Esophagus squamous epithelium (tissue), 5 donors: ENCODE results near the gene MVB12A. TPM values are rescaled to one million over a fixed set of nuclear protein-coding genes. Genes with fewer than 3 reads are reported as not detected.

Experiments
- DNase-seq: peaks from one replicate; lab custom pipeline; 2025; lab: John Stamatoyannopoulos, UW
- H3K27ac ChIP-seq, 4 donors: fragments of 200-600 bp; sonication (generic); one replicate each; pipeline ENCODE4 v1.5.1; 2016 to 2019; ENCODE audit warnings: mild to moderate bottlenecking in 1 of 4
- H3K27me3 ChIP-seq, 4 donors: fragments of 200-600 bp; sonication (generic); 1 replicate in 3 of 4; 2 replicates in 1 of 4; pipeline versions ENCODE4 v1.5.1 to v1.6.0; 2017 to 2021; ENCODE audit warnings: antibody characterized with exemption in 1 of 4
- H3K36me3 ChIP-seq, 3 donors: fragments of 200-600 bp; sonication (generic); one replicate each; pipeline ENCODE4 v1.5.1; 2016 to 2019
- H3K4me1 ChIP-seq, 3 donors: fragments of 200-600 bp; sonication (generic); one replicate each; pipeline ENCODE4 v1.5.1; 2017 to 2019
- H3K4me3 ChIP-seq, 4 donors: fragments of 200-600 bp; sonication (generic); 1 replicate in 3 of 4; 2 replicates in 1 of 4; pipeline ENCODE4 v1.5.1; 2016 to 2019; ENCODE audit warnings: mild to moderate bottlenecking in 2 of 4, moderate library complexity in 1 of 4
- H3K9me3 ChIP-seq, 3 donors: fragments of 200-600 bp; sonication (generic); one replicate each; pipeline ENCODE4 v1.5.1; 2016 to 2019
- POLR2A ChIP-seq, 4 donors: fragments of 450-650 bp; IDR thresholded peaks; one replicate each; pipeline ENCODE4 v1.6.1; 2017; ENCODE audit warnings: antibody characterized with exemption in 4 of 4, mild to moderate bottlenecking in 4 of 4, moderate library complexity in 3 of 4
- WGBS, 2 donors: methylation state at CpG; one replicate each; pipeline ENCODE4 v1.1.5; 2018; 5-methylcytosine and 5-hydroxymethylcytosine counted together
- intact Hi-C: fragments of 100-400 bp; cut with DNase I; formaldehyde crosslinking; loops from one replicate; pipeline ENCODE4 v1.15.0; 2022
- total RNA-seq, 4 donors: library from RNA; depleted of rRNA; stranded (reverse); fragments of >200 nt; gene quantifications; one replicate each; pipeline ENCODE4 v1.1.0, GENCODE V29; 2016
- TF ChIP-seq, protein P1 (sequence below), 6 experiments: fragments of 450-650 bp in 4 of 6; fragments of 200-600 bp in 2 of 6; sonication (generic) in 2 of 6; IDR thresholded peaks; one replicate each; pipeline ENCODE4 v1.5.1; 2016 to 2019; ENCODE audit warnings: antibody characterized with exemption in 6 of 6, mild to moderate bottlenecking in 4 of 6, moderate library complexity in 4 of 6
- donor health status: DM: yes; HTN: yes; CAD: no.

The MVB12A gene
- total RNA-seq, 4 donors from 2014 or later: 54.0 to 96.3 (median 61.7) TPM

GRCh38 chr19:17390665-17391370 lies 29.0 kb upstream of the MVB12A start:
- DNase-seq: no peak
- Histone ChIP-seq H3K27me3 (peaks cover 0 to 54% (median 0%) of the 10 kb centered on the region in 4 donors), H3K27ac (peak overlapping the region in 2 of 4 donors; percentile 42 to 59), H3K4me3 (peak overlapping the region; percentile 16 to 67 (median 50)), H3K9me3 (no peaks in the 10 kb centered on the region), H3K36me3 (no peaks in the 10 kb centered on the region), H3K4me1 (peaks cover 6 to 46% (median 14%) of the 10 kb centered on the region in 3 donors)
- TF ChIP-seq, protein P1, sequence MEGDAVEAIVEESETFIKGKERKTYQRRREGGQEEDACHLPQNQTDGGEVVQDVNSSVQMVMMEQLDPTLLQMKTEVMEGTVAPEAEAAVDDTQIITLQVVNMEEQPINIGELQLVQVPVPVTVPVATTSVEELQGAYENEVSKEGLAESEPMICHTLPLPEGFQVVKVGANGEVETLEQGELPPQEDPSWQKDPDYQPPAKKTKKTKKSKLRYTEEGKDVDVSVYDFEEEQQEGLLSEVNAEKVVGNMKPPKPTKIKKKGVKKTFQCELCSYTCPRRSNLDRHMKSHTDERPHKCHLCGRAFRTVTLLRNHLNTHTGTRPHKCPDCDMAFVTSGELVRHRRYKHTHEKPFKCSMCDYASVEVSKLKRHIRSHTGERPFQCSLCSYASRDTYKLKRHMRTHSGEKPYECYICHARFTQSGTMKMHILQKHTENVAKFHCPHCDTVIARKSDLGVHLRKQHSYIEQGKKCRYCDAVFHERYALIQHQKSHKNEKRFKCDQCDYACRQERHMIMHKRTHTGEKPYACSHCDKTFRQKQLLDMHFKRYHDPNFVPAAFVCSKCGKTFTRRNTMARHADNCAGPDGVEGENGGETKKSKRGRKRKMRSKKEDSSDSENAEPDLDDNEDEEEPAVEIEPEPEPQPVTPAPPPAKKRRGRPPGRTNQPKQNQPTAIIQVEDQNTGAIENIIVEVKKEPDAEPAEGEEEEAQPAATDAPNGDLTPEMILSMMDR (IDR thresholded peaks at IDR 0.05): peak; percentile 75 to 89 (median 82)
- no peak for TF ChIP-seq POLR2A (IDR thresholded peaks at IDR 0.05)
- intact Hi-C loops: loop anchor here (10.0 kb wide), 1 partner anchor 74 kb away; the partner anchor contains the start of gene NXNL1
- WGBS, 2 donors: 0 to 1% methylated on average over 16 to 29 of the region's 50 CpGs

GRCh38 chr19:17391371-17392151 lies 28.3 kb upstream of the MVB12A start:
- 2 to 10% methylated on average over 7 to 17 of the region's 26 CpGs for WGBS, 2 donors
- intact Hi-C loops: loop anchor here (10.0 kb wide), 1 partner anchor 73 kb away; the partner anchor contains the start of gene NXNL1
- TF ChIP-seq, protein P1 (IDR thresholded peaks at IDR 0.05): no peak
- no peak for TF ChIP-seq POLR2A (IDR thresholded peaks at IDR 0.05)
- Histone ChIP-seq H3K27ac (peak overlapping the region in 1 of 4 donors; percentile 3), H3K4me1 (peaks cover 6 to 43% (median 14%) of the 10 kb centered on the region in 3 donors), H3K36me3 (no peaks in the 10 kb centered on the region), H3K9me3 (no peaks in the 10 kb centered on the region), H3K27me3 (peaks cover 0 to 54% (median 0%) of the 10 kb centered on the region in 4 donors), H3K4me3 (peak overlapping the region; percentile 16 to 67 (median 50))
- DNase-seq: no peak

- no peak overlapping the region for H3K27ac ChIP-seq
- H3K9me3 ChIP-seq: no peaks in the 10 kb centered on the region
- H3K27me3 ChIP-seq: peaks cover 0 to 54% (median 0%) of the 10 kb centered on the region in 4 donors
- H3K4me3 ChIP-seq: no peak overlapping the region
- no peaks in the 10 kb centered on the region for H3K36me3 ChIP-seq
- peaks cover 6 to 43% (median 14%) of the 10 kb centered on the region in 3 donors for H3K4me1 ChIP-seq
- no peak for TF ChIP-seq POLR2A (IDR thresholded peaks at IDR 0.05)
- TF ChIP-seq, protein P1 (IDR thresholded peaks at IDR 0.05): no peak
- no peak for DNase-seq
- intact Hi-C loops: loop anchor here (10.0 kb wide), 1 partner anchor 72 kb away; the partner anchor contains the start of gene NXNL1
- 21 to 35% methylated on average over 1 to 2 of the region's 2 CpGs for WGBS, 2 donors
Observed at GRCh38 chr19:17393002-17393401, 26.8 kb upstream of the MVB12A start.

- Histone ChIP-seq H3K4me3 (no peak within 1 kb of the TSS), H3K4me1 (peaks cover 6 to 43% (median 14%) of the 10 kb centered on the region in 3 donors), H3K27ac (peak within 1 kb of the TSS in 1 of 4 donors; percentile 14), H3K36me3 (no peaks in the 10 kb centered on the region), H3K9me3 (no peaks in the 10 kb centered on the region), H3K27me3 (peaks cover 0 to 54% (median 0%) of the 10 kb centered on the region in 4 donors)
- no peak for DNase-seq
- intact Hi-C loops: loop anchor here (10.0 kb wide), 1 partner anchor 71 kb away; the partner anchor contains the start of gene NXNL1
- WGBS, 2 donors: 22% methylated on average over 10 of the region's 41 CpGs; no CpG with 5 or more reads in 1 of the 2 donors
- TF ChIP-seq, protein P1 (IDR thresholded peaks at IDR 0.05): no peak
- no peak for TF ChIP-seq POLR2A (IDR thresholded peaks at IDR 0.05)
Observed at GRCh38 chr19:17393914-17394313, 25.9 kb upstream of the MVB12A start, which contains the start of gene CCDC194. Gene CCDC194, minus strand, starts transcription at chr19:17394196. Its CDS starts 38 bp downstream, at chr19:17394158.
